OCI-LY3 (cell line): Measurements from ENCODE around the gene KANSL1.

Experiments used
- H2AFZ ChIP-seq: fragments of 200-600, 300-600 bp; shearing (Covaris generic); 2 replicates; pipeline ENCODE4 v1.6.0; 2014; ENCODE audit warnings: antibody characterized with exemption, low read depth, low read length
- H3K27ac ChIP-seq: fragments of 200-600, 300-600 bp; sonication (generic); 2 replicates; pipeline ENCODE4 v1.5.1; 2014; ENCODE audit warnings: mild to moderate bottlenecking, low read length, moderate library complexity, mixed read lengths
- H3K27me3 ChIP-seq: fragments of 200-600, 300-600 bp; sonication (generic); 2 replicates; pipeline ENCODE4 v1.6.1; 2014; ENCODE audit warnings: low read depth, low read length, mixed read lengths
- H3K36me3 ChIP-seq: fragments of 200-600, 300-600 bp; sonication (generic); replicated peaks from 2 replicates; pipeline ENCODE3; 2014; ENCODE audit warnings: low read depth, low read length, mixed read lengths
- H3K4me1 ChIP-seq: fragments of 300-600, 200-600 bp; sonication (generic); 2 replicates; pipeline ENCODE4 v1.6.1; 2014; ENCODE audit warnings: low read length, mixed read lengths
- H3K4me2 ChIP-seq: fragments of 200-600, 300-600 bp; sonication (generic); 2 replicates; pipeline ENCODE4 v1.6.1; 2014; ENCODE audit warnings: low read length, mixed read lengths
- H3K4me3 ChIP-seq: fragments of 300-600, 200-600 bp; sonication (generic); 2 replicates; pipeline ENCODE4 v1.5.1; 2014; ENCODE audit warnings: antibody characterized with exemption, mild to moderate bottlenecking, low read length, moderate library complexity
- H3K79me2 ChIP-seq: fragments of 300-600, 200-600 bp; shearing (Covaris generic); 2 replicates; pipeline ENCODE4 v1.6.1; 2014; ENCODE audit warnings: mild to moderate bottlenecking, low read length, mixed read lengths
- H3K9ac ChIP-seq: fragments of 300-600, 200-600 bp; shearing (Covaris generic); 2 replicates; pipeline ENCODE4 v1.6.0; 2014; ENCODE audit warnings: mild to moderate bottlenecking, low read length, moderate library complexity
- H3K9me3 ChIP-seq: fragments of 200-600, 300-600 bp; shearing (Covaris generic); 2 replicates; pipeline ENCODE4 v1.6.1; 2014; ENCODE audit warnings: low read length, mixed read lengths; ENCODE audit not compliant: insufficient read depth
- H4K20me1 ChIP-seq: fragments of 200-600, 300-600 bp; sonication (generic); 2 replicates; pipeline ENCODE4 v1.6.1; 2016; ENCODE audit warnings: low read length, mixed read lengths; ENCODE audit not compliant: insufficient read depth
- CTCF ChIP-seq: fragments of 200-600, 300-600 bp; sonication (generic); IDR thresholded peaks from 2 replicates; pipeline ENCODE4 v1.5.1; 2014; ENCODE audit warnings: antibody characterized with exemption, low read length, low read depth
- EZH2phosphoT487 ChIP-seq: fragments of 200-600 bp; shearing (Covaris generic); IDR thresholded peaks from 2 replicates; pipeline ENCODE4 v1.6.1; 2018; ENCODE audit warnings: antibody characterized with exemption, mixed run types, low read depth

KANSL1 gene

DNA sequence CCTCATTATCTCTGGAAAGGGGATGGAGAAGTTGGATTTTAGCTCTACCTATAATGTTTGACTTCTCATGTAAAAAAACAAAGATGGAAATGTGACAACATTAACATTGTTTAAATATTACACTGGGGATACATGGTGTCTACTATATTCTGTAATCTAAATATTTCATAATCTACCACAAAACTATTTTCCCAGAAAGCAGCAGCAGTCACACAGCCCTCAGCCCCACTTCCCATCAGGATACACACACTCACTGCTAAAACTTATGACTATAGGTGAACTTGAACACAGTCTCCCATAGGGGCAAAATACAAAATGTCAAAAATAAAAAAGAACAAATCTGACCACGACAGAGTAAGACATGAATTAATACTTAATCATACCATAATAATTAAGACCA is 95.7 kb downstream of the KANSL1 start:
- H3K9me3 ChIP-seq, result no peaks in the 10 kb centered on the region

GRCh38 chr17:46092991-46093390 is 100.2 kb downstream of the KANSL1 start:
- Histone ChIP-seq H3K4me1 (no peaks in the 10 kb centered on the region), H3K4me2 (no peak overlapping the region), H3K79me2 (peaks cover 67% of the 10 kb centered on the region), H3K36me3 (peaks cover 2% of the 10 kb centered on the region), H3K4me3 (no peak overlapping the region), H3K27ac (no peak overlapping the region), H3K9me3 (no peaks in the 10 kb centered on the region), H4K20me1 (peaks cover 57% of the 10 kb centered on the region), H3K9ac (no peak overlapping the region), H2AFZ (no peak overlapping the region), H3K27me3 (no peaks in the 10 kb centered on the region)
- no peak for TF ChIP-seq CTCF
- no peak for TF ChIP-seq EZH2phosphoT487

More for the DNA sequence above, 95.7 kb downstream of the KANSL1 start:
- Histone ChIP-seq H3K4me2 (no peak overlapping the region), H3K4me1 (no peaks in the 10 kb centered on the region), H2AFZ (no peak overlapping the region), H3K79me2 (peaks cover 87% of the 10 kb centered on the region), H4K20me1 (peaks cover 72% of the 10 kb centered on the region), H3K27ac (no peak overlapping the region), H3K27me3 (no peaks in the 10 kb centered on the region), H3K9ac (no peak overlapping the region), H3K4me3 (no peak overlapping the region), H3K36me3 (peaks cover 2% of the 10 kb centered on the region)
- TF ChIP-seq EZH2phosphoT487 (no peak), CTCF (no peak)

- no peak for TF ChIP-seq EZH2phosphoT487
- TF ChIP-seq CTCF, result no peak
- Histone ChIP-seq H3K4me3 (no peak overlapping the region), H3K9me3 (no peaks in the 10 kb centered on the region), H4K20me1 (peaks cover 59% of the 10 kb centered on the region), H3K9ac (no peak overlapping the region), H3K79me2 (peaks cover 57% of the 10 kb centered on the region), H2AFZ (no peak overlapping the region), H3K4me2 (no peak overlapping the region), H3K4me1 (no peaks in the 10 kb centered on the region), H3K27me3 (no peaks in the 10 kb centered on the region), H3K27ac (no peak overlapping the region), H3K36me3 (peaks cover 2% of the 10 kb centered on the region)
Measured at GRCh38 chr17:46090871-46091270, 102.4 kb downstream of the KANSL1 start.

DNA sequence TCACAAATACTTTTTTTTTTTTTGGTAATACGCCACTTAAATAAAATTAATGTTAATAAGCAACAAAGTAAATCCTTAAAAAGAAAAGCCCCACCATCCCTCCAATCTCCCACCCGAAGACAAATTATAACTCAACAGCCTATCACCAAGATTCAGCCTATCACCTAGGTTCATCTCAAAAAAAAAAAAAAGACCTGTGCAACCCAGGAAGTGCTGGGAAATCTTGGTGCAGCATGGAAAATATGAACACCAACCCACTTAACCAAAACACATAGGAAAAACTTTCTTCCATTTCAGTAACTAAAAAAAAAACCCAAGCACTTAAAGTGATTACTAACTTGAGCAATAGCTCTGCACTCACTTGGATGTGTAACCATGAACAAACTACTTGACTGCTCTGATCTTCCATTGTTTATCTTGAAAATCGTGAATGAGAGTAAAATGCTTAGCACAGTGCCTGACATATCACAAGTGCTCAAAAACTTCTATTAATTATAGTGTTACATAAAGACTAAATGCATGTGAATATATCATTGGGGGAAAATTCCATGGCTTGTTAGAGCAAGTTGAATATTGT is 103.8 kb downstream of the KANSL1 start:
- Histone ChIP-seq H3K4me2 (no peak overlapping the region), H3K27me3 (no peaks in the 10 kb centered on the region), H2AFZ (no peak overlapping the region), H3K9ac (no peak overlapping the region), H4K20me1 (peaks cover 60% of the 10 kb centered on the region), H3K36me3 (peaks cover 6% of the 10 kb centered on the region), H3K9me3 (no peaks in the 10 kb centered on the region), H3K79me2 (peaks cover 55% of the 10 kb centered on the region), H3K27ac (no peak overlapping the region), H3K4me1 (no peaks in the 10 kb centered on the region), H3K4me3 (no peak overlapping the region)
- no peak for TF ChIP-seq EZH2phosphoT487
